GM04503 (cell line): Measurements from ENCODE around the gene TBC1D22A.
"Not testable (repeated sequence)": the region's sequence is repeated elsewhere in the genome, so short reads cannot be mapped to it uniquely, and the experiment has no call there.

Experiments used
- DNase-seq: peaks from one replicate; pipeline ENCODE4 v3.0.0-alpha.2; 2012; ENCODE audit warnings: low read depth

TBC1D22A gene

DNA sequence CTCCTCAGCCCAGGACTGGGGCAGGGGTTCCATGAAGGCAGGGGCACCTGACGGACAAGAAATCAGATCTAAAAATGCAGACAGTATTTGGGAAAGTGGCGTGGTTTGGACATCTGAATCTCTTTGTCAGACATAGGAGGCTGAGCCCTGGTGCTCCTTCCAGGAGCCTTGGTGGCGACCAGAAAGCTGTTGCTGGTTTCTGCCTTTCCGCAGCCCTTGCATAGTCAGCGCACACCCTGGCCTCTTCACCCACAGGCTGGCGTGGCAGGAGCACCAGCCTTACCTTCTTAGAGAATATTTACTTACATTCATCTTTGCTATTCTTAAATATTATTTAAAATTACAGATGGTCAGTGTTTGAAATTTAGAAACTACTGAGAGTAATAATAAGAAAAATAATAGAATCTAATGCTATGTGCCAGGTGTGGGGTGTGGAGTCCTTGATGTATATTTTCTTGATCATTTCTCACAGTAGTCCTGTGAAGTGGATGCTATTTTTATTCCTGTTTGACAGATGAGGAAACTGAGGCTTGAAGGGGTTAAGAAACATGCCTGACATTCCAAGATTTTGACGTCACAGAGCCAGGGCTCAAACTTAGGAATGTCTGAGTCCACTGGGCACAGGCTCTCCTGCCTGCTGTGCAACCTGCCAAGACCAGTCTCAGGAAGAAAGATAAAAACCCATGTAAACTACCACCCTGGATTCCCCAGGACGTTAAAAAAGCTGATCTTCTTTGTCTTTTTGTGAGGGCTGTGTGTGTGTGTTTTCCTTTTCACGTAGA lies 51.6 kb downstream of the TBC1D22A start:
- peak; percentile 27 for DNase-seq

DNA sequence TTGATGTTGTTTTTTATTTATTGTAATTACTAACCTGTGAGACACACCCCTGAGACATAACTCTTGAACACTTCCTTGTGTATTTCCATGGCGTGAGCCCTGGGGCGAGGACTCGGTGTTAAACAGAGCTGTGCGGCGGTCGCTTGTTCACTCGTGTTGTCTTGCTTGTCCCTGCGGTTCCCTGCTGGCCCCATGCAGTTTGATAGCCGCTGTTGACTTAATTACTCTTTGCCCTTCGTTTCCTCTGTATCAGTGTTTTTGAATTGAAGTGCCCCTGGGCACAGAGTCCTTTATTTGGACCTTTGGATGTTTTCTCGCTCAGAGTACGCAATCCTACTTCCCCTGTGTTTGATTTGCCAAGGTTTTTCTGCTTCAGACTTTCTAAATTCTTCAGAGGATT lies 52.7 kb downstream of the TBC1D22A start:
- DNase-seq = no peak

DNA sequence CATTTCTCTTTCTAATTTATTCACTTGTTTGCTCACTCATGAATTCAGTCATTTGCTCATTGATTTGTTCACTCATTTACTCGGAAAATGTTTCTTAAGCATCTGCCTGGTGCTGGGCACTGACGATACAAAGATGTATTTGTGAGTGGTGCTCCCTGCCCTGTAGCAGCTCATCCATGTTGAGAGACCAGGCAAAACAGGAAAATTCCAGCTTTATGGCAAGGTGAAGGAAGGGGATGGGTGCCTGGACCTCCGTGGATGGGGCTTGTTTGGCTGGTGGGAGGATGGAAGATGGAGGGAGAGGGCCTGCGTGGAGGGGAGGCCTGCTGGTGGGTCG lies 53.1 kb downstream of the TBC1D22A start:
- no peak for DNase-seq

DNA sequence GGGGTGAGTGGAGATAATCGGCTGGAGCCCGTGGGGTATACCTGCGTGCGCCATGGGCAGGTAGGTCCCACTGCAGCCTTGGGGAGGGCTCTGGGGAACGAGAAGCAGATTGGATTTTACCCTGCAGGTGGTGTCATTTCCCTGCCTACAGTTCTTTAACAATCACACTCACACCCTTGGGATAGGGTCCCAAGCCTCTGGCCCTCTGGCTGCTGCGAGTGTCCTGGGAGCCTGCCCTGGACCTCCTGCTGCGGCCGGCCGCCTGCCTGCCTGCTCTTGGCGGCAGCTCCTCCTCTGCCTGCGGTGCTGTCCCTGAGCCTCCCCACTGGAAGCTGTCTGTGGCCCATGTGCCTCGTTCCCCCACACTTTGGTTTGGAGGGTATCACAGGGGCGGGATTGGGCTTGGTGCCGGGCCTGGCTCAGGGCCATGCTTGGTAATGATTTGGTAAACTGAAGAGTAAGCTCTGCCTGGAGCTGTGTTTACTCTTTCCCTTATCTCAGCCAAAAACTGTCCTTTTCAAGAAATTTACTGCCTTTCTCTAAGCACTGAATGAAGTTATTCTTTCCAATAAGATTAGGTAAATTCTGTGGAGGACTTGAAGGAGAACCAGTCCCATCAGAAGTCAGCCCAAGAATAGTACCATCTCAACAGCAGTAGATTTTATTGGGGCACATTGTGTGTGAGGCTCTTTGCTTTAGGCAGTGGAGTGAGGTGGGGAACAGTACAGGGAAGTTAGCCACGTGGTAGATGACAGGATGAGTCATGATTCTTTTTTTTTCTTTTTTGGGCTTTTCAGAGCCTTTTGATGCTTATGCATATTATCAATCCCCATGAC lies 53.7 kb downstream of the TBC1D22A start:
- DNase-seq = no peak

DNA sequence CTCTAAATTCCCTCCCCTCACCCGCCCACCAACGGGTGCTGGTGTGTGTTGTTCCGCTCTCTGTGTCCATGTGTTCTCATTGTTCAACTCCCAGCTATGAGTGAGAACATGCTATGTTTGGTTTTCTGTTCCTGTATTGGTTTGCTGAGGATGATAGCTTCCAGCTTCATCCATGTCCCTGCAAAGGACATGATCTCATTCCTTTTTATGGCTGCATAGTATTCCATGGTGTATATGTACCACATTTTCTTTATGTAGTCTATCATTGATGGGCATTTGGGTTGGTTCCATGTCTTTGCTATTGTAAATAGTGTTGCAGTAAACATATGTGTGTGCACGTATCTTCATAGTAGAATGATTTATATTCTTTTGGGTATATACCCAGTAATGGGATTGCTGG lies 54.9 kb downstream of the TBC1D22A start:
- not testable (repeated sequence) for DNase-seq

DNA sequence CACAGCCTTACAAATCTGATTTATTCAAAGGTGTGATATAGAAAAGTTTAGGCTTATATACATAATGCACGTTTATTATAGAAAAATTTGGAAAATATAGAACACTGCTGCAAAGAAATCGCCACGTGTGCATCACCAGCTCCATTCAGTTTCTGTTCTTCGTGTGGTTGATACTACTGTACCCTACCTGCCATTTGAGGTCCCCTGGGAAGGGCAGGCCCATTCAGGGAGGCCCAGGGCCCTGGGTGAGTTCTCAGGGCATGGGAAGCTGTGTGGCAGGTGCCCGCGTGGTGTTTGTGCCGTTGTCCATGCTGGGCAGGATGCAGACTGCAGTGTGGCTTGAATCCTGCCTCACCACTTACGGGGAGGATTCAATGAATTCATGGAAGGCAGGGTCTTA lies 60.8 kb downstream of the TBC1D22A start:
- no peak for DNase-seq

DNA sequence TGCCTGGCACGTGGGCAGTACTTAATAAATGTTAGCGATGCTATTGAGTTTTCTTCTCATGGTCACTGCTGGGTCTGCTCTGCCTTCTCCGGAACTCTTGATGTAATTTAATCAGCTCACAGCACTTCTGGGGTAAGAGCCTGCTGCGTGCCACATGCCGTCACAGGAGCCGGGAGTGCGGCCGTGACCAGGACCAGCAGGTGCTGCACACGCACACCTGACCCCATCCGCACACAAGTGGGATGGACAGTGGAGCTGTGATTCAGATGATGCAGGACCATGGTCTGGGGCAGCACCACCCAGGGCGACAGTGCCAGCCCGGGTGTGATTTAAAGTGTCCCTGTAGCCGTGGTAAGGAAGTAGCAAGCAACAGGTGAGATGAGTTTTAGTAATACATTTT lies 61.2 kb downstream of the TBC1D22A start:
- no peak for DNase-seq

DNA sequence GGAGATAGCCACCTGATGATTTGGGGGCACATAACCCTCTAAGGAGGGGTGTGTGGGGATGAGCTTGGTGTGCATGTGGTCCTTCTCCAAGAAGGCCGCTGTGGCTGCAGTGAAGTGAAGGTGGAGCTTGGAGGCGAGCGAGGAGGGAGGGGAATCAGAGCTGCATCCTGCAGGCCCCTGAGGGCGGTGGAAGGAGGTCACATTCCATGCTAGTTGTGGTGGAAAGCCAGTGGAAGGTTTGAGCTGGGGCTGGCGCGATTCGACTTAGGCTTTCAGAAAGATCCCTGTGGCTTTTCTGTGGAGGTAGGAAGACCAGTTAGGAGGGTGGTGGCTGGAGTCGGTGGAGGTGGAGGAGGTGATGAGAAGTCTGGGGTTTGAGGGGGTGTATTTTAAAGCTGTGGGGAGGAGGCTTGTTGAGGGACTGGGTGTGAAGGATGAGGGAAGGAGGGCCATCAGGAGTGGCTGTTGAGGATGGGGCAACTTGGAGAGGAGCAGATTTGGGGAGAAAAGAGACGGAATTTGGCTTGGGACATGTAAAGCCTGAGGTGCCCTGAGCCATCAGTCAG lies 62.0 kb downstream of the TBC1D22A start:
- DNase-seq = no peak

DNA sequence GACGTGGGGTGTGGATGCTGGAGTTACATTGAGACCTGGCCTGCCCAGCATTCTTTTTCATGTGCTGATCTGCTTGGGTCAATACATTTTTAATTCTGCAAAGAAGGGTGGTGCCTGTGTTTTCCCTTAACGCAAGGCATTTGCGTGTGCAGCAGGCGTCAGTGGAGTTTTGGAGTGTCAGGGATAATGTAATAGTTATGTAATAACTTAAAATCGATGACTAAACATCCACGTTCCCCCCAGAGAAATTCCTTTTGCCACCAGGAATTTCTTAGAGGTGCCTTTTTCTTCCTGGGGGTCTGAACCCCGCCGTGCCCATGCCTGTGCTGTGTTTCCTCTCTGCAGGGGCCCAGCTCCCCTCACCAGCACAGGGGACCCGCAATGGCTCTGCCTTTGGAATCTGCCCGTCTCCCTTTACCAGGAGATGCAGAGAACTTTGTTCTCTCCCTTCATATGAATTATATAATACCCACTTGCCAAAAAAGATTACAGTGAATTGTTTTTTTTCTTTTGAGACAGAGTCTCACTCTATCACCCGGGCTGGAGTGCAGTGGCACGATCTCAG lies 62.6 kb downstream of the TBC1D22A start:
- DNase-seq = no peak

DNA sequence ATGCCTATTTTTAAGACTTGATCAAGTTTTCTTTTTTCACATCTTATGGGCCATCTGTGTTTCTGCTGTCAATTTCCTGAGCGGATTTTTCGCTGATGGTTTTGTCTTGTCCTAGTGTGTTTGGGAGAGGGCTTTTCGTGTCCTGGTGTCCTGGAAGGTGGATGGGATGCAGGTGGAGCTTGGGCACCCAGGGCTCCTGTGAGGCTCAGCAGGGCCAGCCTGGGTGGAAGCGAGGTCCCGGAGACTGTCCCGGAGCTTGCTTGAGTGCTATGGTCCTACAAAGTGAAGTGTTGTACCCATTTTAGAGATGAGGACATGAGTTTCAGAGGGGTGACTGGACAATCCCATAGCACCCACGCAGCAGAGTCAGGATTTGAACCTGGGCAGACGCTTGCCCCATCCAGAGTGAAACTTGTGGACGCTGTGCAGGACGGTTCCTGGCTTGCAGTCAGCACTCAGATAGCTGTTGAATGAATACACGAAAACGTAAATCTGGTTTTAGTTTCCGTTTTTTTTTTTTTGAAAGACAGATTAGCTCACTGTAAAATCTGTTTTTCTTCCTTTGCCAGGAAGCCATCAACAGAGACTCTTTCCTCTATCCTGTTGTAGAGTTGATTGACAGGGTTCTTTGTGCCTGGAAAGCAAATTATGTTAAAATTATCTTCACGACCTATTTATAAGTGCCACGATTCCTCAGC lies 64.1 kb downstream of the TBC1D22A start:
- DNase-seq = no peak

DNA sequence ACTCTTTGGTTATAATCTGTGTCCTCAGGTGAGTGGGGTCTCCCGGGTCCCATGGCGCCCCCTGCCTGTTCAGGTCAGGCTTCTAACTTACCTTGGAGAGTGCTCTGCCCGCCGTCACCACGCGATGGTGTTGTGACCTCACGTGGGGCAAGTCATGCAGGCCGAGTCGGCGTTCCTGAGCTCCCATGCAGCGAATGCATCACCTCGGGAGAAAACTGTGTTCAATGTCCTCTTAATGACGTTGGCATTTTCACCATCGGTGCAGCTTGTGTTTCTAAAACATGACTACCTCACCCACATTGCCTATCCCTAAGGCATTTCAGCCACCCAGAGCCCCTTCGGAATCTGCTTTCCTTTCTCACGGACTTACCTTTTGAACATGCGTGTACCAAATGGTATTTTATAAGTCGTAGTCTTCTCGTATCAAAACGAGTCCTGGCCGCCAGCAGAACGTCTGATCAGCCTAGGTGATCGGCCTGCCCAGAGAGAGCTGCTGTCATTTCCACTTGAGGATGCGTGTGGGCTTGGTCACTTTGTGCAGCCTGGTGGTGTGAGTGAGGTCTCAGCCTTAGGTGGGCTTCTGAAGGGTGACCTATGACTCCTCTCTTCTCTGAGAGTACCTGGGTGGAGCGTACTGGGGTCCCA lies 64.8 kb downstream of the TBC1D22A start:
- DNase-seq = no peak

DNA sequence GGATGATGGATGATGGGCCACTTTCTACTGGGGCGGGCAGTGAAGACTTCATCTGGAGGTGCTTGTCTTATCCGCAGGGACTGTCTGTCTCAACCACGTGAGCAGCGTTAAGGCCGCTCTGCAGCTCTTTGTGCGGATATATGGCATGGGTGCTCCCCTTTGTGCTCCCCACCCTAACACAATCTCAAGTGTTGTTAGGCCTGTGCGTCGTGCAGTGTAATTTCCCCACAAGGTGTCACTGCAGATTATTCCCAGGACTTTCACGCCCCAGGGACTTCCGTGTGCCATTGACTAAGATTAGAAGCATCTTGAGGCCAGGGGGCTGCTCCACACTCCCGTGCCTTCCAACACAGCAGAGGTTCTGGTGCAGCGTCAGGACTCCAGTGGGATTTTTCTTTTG lies 65.3 kb downstream of the TBC1D22A start:
- no peak for DNase-seq

DNA sequence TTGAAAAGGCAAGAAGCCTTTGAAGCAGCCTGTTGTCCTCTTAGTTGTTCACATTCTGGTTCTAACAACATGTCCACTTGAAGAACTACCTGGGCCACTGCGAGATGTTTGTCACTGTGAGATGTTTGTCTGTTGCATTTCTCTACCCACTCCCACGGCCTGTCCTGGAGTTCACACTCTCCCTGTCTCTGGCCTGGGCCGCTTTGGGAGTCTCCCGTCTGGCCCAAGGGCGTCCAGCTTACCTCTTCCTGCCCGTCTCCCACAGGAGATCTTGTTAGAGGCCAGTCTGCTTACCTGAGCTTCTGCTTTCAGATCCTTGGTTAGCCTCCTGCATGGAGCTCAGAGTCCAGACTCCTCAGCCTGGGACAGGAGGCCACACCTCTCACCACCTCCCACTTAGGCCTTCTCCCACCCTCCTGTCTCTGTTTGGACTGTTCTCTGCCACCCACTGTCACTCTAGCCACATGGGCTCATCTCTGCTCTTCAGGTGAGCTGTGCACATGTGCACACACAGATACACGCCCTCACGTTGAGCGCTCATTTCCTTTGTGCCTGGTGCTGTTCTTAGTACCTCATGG lies 66.0 kb downstream of the TBC1D22A start:
- DNase-seq = no peak

DNA sequence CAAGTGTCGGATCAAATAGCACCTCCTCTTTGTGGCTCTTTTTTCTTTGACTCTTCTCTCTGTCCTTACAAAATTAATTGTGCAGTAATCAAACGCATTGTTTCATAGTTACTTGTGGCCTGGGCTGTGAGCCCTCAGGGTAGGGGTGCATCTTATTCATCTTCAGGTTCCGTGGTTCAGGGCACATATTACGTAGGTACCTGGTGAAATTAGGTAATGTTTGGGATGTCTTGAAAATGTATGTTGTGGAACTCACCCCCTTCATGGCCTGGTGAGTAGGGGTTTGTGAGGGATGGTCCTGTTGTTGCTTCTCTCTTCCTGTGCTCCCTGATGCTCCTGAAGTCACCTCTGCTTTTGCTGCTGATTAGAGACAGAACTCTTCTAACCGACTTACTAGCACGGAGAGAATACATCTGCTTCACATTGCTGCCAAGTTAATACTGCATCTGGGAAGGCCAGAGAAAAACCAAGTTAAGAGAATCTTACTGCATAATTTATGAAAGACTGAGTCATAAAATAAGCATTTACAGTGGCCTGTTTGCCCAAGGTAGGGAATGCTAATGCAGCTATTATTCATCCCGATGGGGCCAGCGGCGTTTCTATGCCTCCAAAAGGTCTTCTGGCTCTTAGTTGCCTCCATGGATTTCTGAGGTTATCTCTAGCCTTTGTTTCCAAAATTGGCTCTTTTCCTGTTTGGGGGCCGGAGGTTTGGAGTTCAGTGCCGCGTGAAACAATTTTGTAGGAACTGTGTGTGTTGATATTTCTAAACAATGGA lies 66.9 kb downstream of the TBC1D22A start:
- DNase-seq = peak; percentile 89

DNA sequence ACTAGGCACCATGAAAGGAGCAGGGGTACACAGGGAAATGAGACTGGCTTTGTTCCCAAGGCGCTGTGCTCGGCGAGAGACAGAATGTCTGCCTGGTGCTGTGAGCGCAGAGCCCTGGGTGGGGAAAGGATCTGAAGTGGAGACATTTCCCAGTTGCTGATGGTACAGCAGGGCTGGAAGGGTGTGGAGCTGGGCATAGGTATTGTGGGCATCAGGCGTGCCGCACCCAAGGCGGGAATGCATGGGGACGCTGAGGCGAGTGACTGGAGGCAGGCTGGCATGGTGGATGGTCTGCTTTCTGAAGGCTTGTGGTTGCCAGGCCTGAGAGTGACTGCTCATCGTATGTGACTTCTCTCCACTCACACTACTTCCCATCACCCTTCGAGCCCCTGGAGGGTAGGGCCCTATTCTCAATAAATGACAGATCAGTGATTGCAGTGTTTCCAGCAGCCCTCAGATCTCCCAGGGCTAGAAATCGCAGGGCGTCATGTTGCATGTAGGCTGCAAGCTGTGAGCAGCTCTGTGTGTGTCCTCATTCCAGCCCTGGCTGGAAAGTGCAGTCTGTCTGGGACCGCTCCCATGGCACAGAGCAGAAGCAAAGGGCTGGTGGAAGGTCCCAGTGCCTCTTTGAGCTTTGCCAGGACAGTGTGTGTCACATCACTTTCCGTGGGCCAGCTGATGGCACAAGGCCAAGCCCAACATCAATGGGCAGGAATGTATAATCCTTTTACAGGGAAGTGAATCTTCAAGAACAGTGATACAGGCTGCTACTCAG lies 67.7 kb downstream of the TBC1D22A start:
- DNase-seq = peak; percentile 48

DNA sequence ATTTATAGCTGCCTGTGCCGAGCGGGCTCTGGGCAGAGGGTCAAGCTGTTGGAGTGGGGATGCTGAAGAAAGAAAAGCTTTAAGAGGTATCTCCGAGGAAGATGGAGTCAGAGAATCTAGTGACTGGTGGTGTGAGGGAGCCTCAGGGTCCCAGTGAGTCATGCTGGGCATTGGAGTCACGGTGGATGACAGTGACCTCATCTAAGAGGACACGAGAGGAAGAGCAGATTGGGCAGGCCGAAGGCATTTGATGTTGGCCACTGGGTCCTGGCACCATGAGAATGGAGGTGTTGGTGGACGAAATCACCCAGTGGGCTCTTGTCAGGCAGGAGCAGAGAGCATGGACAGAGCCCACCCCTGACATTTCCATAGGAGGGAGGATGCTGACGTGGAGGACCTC lies 68.4 kb downstream of the TBC1D22A start:
- no peak for DNase-seq

DNA sequence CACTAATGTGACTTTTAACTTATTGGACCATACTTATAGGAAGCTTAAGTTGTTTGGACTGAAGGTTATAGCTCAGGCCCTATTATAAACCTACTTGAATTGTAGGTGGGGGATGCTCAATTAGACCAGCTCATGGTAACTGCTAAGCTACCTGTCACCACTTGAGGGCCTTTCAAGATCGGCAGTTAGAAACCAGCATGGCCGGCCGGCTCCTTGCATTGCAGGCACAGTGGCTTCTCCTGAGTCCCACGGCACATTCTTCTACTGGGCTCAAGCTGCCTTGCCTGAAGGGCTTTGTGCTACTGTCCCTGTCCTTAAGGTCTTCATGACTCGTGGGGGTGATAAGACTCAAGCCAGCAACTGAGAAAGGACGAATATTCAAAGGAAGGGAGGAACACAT lies 70.8 kb downstream of the TBC1D22A start:
- no peak for DNase-seq

DNA sequence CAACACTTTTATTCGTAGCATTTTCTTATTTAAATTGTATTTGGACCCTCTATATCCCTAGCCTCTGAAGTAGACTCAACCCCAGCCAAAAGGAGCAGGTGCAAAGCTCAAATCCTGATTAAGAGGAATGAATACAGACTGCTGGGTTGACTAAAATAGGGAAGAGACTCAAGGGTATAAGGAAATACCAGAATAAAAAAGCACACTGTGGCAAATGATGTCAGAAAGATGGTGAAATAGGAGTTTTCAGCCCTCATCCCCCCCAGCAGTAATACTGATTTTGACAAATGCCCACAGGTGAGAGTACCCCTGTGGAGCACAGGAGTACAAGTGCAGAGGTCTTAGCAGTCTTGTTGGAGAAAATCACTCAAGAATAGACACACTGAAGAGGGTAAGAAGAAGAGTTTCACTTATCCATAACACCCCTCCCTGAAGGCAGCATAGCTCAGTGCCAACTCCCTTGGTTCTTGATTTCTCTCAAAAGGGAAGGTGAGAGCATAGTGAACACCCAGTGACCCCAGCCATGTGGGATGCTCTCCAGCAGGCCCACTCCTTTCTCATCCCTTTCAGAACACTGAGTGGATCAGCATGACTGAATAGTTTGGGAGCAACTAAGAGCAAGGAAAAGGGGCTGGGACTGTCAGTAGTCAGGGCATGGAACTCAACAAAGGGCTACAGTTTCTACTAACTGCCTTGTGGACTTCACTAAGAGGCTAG lies 71.7 kb downstream of the TBC1D22A start:
- no peak for DNase-seq

DNA sequence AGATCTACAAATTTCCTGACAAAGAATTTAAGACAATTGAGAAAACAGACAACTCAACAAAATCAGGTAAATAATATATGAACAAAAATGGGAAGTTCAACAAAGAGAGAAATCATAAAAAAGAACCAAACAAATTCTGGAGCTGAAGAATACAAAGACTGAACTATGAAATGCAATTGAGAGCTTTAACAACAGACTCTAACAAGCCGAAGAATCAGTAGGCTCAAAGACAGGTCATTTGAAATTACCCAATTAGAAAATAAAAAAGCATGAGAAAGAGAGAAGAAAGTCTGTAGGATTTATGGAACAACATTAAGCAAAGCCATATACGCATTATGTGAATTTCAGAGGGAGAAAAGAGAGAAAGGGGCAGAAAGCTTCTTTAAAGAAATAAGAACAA lies 72.8 kb downstream of the TBC1D22A start:
- no peak for DNase-seq
